GM13976 (cell line): ENCODE results near the gene NACAD.

ENCODE experiments used
- DNase-seq: peaks from one replicate; pipeline ENCODE4 v3.0.0; 2012; ENCODE audit warnings: low spot score
- in situ Hi-C: fragments of 300-500 bp; cut with MboI; formaldehyde crosslinking; loops from one replicate; pipeline ENCODE4 v1.12.0; 2022; ENCODE audit warnings: low sequenced_read_pairs, mixed read lengths, inconsistent platforms; ENCODE audit not compliant: unreplicated experiment
- TF ChIP-seq, protein P1 (sequence below): IDR thresholded peaks from 2 replicates; pipeline ENCODE4 v1.5.1; 2012; ENCODE audit warnings: borderline replicate concordance, mild to moderate bottlenecking; ENCODE audit not compliant: insufficient read depth; ENCODE audit errors: extremely low read depth, missing control alignments, control extremely low read depth

Gene NACAD

DNA sequence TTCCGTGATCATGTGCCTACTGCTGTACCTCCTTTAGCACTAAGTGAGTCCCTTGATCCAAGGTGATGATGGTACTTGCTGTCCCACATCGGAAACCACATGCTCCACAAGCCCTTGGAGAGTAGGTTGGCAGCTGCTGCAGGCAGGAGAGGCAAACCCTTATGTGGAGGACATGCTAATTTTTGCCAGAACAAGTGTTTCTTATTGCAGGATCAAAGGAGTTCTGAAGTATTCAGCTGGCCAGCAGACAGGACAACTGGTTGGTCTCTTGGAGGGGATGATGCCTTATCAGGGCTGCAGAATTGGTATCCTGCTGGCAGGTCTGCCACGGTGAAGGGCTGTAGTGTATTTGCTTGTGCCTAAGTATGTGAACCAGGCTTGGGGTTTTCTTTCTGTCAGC is 36.8 kb downstream of the NACAD start:
- in situ Hi-C loops: no loop called here
- no peak for DNase-seq
- TF ChIP-seq, protein P1, sequence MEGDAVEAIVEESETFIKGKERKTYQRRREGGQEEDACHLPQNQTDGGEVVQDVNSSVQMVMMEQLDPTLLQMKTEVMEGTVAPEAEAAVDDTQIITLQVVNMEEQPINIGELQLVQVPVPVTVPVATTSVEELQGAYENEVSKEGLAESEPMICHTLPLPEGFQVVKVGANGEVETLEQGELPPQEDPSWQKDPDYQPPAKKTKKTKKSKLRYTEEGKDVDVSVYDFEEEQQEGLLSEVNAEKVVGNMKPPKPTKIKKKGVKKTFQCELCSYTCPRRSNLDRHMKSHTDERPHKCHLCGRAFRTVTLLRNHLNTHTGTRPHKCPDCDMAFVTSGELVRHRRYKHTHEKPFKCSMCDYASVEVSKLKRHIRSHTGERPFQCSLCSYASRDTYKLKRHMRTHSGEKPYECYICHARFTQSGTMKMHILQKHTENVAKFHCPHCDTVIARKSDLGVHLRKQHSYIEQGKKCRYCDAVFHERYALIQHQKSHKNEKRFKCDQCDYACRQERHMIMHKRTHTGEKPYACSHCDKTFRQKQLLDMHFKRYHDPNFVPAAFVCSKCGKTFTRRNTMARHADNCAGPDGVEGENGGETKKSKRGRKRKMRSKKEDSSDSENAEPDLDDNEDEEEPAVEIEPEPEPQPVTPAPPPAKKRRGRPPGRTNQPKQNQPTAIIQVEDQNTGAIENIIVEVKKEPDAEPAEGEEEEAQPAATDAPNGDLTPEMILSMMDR: no peak

DNA sequence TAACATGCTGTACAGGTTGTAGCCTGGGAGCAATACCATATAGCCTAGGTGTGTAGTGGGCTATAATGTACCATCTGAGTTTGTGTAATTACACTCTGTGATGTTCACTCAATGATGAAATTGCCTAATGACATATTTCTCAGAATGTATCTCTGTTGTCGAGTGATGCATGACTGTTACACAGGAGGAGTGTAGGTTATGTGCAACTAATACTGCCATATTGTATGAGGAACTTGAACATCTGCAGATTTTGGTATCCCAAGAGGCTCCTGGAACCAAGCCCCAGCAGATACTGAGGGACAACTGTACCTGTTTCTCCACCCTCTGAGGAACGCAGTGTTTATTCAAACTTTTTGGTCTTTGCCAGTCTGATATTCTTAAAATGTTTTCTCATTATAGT is 38.6 kb downstream of the NACAD start:
- TF ChIP-seq, protein P1: no peak
- no peak for DNase-seq
- in situ Hi-C loops: no loop called here

DNA sequence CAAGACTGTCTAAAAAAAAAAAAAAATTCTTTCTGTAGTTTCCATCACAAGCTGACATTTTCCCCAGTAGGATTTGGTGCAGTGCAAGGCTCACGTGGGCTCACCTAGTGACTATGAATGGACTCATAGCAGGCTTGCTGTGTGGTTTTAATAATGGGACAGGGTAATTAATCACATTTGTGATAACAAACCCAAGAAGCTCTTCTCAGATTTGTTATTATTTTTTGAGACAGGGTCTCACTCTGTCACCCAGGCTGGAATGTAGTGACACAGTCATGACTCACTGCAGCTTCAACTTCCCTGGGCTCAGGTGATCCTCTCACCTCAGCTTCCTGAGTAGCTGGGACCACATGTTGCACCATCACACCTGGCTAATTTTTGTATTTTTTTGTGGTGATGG is 40.0 kb downstream of the NACAD start:
- no peak for DNase-seq
- TF ChIP-seq, protein P1: no peak
- in situ Hi-C loops: no loop called here

DNA sequence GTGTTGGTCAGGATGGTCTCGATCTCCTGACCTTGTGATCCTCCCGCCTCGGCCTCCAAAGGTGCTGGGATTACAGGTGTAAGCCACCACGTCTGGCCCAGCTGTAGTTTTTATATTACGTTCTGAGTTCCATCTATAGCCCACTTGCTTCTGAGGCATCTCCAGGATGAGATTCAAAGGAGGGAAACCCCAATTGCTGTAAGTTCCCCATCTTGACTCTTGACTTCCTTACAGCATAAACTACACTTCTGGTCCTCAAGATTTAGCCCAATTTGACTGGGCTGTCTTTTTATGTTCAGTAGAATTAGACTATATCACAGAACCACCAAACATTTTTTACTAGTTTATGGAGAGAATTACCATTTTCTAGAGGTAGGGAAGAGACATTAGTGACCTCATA is 44.4 kb downstream of the NACAD start:
- TF ChIP-seq, protein P1: no peak
- in situ Hi-C loops: no loop called here
- no peak for DNase-seq

DNA sequence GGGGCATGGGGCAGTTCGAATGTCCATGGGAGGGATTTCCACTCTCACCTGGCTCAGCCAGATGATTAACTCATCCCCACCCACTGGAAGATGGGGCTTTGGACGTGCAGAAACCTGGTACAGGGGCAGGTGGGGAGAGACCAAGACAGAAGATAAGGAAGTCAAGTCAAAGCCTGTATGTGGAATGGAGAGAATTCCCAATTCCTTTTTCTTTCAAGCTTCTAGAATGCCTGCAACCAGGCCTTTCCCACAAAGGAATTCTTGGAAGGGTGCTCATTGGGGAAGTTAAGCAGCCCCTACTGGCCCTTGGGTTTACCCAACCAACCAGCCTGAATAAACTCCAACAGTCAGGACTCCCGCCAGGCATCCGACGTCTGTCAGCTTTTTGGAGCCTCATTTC is 49.7 kb downstream of the NACAD start:
- no peak for DNase-seq
- in situ Hi-C loops: no loop called here

DNA sequence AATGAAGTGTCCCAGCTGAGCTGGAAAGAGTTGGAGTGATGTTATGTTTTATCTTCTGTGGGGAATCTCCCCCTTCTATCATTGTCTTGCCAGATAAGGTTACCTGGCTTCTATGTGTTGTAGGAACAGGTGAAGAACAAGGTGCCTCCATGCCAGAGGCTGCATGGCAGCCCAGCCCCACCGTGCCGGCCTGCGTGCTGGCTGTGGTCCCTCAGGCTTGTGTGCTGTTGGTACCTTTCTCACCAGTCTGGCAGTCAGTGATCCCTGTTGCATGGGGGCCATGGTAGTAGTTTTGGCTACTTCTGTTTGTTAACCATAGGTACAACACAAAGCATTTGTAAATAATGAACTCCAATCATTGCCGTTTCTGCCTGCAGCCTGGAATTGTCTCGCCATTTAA is 50.9 kb downstream of the NACAD start:
- DNase-seq: no peak
- in situ Hi-C loops: no loop called here
- TF ChIP-seq, protein P1: no peak

More for the DNA sequence above, 49.7 kb downstream of the NACAD start:
- TF ChIP-seq, protein P1: no peak

DNA sequence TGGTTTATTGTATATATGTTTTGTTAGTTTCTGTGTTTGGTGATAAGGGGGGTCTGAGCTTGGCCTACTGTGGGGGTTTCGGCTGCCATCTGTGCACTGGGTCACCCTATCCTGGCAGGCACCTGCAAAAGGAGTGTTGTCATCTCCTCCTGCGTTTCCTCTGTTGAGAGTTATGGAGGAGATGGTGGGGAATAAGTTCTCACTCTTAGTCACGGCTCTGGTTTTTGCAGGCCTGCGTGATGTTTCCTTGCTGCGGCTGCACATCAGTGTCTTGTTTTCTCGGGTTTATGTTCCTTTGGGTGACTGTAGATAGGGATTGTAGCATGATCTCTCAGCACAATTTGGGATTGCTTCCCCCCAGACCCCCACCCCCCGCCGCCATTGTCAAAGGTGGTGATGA is 52.0 kb downstream of the NACAD start:
- no peak for DNase-seq
- in situ Hi-C loops: no loop called here
- TF ChIP-seq, protein P1: no peak
